Cardiac fibroblast (primary cell): ENCODE results near the gene SFXN5.

Experiments used
- DNase-seq, 2 donors: peaks; one replicate each; pipeline versions ENCODE4 v3.0.0 to v3.0.0-alpha.2; 2010; ENCODE audit warnings: low read depth in 2 of 2
- H3K4me3 ChIP-seq, 2 donors: replicated peaks in 1 of 2; 1 replicate in 1 of 2; 2 replicates in 1 of 2; pipeline ENCODE4 v1.5.1; 2011; ENCODE audit warnings: low read depth in 2 of 2, low read length in 2 of 2, mild to moderate bottlenecking in 2 of 2, moderate library complexity in 1 of 2
- TF ChIP-seq, protein P1 (sequence below): IDR thresholded peaks from one replicate; pipeline ENCODE4 v1.5.1; 2011; ENCODE audit warnings: low read depth, mild to moderate bottlenecking, low read length, inconsistent platforms

The SFXN5 gene

DNA sequence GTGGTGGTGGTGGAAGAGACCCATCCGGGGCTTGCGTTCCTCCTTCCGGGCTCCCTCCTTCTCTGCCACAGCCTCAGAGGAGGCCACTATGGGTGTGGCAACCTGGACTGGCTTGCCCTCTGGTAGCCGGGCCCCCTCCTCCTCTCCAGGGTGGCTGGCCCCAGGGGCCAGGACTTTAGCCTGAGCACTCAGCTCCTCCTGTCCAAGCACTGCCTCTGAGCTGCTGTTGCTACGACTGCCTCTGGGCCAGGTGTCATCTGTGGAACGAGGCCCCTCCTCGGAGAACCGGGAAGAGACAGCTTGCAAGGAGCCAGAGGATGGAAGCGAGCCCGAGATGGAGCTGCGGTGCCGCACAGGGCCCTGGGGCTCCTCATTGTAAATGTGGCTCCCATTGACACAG is 16.7 kb upstream of the SFXN5 start:
- H3K4me3 ChIP-seq = no peak overlapping the region
- DNase-seq = no peak
- TF ChIP-seq, protein P1, sequence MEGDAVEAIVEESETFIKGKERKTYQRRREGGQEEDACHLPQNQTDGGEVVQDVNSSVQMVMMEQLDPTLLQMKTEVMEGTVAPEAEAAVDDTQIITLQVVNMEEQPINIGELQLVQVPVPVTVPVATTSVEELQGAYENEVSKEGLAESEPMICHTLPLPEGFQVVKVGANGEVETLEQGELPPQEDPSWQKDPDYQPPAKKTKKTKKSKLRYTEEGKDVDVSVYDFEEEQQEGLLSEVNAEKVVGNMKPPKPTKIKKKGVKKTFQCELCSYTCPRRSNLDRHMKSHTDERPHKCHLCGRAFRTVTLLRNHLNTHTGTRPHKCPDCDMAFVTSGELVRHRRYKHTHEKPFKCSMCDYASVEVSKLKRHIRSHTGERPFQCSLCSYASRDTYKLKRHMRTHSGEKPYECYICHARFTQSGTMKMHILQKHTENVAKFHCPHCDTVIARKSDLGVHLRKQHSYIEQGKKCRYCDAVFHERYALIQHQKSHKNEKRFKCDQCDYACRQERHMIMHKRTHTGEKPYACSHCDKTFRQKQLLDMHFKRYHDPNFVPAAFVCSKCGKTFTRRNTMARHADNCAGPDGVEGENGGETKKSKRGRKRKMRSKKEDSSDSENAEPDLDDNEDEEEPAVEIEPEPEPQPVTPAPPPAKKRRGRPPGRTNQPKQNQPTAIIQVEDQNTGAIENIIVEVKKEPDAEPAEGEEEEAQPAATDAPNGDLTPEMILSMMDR = no peak

DNA sequence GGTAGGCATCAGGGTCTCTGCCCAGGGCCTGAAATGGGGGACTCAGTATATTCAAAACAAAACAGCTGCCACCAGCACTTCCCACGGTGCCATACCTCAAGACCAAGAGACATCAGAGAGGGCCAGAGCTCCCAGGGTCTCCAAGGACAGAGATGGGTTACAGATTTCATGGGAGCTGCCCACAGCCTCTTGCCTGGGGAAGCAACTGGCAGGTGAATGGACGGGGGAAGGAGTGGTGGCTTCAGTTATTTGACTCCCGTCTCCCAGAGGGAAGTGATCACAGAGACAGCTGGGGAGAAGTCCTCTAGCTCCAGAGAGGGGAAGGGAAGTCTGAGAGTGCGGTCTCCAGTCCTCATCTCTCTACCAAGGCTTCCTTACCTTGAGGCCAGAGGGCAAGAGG is 15.8 kb upstream of the SFXN5 start:
- no peak for DNase-seq
- H3K4me3 ChIP-seq = no peak overlapping the region
- TF ChIP-seq, protein P1 = no peak

DNA sequence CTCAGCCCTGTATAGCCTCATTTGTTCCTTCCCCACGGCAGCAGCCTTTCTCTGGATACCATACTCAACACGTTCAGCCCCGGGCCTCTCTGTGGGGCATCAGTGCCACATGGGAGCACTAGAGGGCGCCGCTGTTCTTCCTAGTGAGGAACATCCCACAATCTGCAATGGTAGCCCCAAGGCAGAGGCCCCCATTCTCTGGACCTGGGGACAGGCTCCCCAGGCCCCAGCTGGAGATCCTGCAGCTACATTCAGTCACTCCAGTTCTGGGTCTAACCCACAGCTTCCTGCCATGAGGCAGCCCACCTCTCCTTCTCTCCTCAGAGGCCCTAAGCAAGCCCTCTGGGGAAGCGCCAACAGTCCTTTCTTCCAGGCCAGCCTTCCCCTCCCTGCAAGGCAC is 14.2 kb upstream of the SFXN5 start:
- DNase-seq = peak; percentile 78 to 79
- no peak overlapping the region for H3K4me3 ChIP-seq
- TF ChIP-seq, protein P1 = peak; percentile 95

DNA sequence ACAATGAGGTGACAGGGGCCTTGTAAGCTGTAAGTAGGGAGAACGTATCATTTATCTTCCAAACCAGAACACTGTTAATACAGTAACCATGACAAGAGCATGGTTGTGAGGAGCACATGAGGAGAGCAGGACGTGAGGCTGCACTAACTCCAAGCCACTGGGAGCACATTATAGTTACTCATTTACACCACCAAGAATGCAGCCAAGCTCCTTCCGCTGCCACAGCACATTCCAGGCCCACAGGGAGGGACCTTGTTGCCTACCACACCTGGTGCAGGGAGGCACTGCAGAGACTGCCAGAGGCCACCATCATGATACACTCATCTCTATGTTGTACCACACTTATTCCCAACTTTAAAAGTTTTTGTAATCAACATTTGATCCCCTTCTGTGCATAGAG is 13.5 kb upstream of the SFXN5 start:
- TF ChIP-seq, protein P1 = no peak
- no peak for DNase-seq
- H3K4me3 ChIP-seq = no peak overlapping the region

DNA sequence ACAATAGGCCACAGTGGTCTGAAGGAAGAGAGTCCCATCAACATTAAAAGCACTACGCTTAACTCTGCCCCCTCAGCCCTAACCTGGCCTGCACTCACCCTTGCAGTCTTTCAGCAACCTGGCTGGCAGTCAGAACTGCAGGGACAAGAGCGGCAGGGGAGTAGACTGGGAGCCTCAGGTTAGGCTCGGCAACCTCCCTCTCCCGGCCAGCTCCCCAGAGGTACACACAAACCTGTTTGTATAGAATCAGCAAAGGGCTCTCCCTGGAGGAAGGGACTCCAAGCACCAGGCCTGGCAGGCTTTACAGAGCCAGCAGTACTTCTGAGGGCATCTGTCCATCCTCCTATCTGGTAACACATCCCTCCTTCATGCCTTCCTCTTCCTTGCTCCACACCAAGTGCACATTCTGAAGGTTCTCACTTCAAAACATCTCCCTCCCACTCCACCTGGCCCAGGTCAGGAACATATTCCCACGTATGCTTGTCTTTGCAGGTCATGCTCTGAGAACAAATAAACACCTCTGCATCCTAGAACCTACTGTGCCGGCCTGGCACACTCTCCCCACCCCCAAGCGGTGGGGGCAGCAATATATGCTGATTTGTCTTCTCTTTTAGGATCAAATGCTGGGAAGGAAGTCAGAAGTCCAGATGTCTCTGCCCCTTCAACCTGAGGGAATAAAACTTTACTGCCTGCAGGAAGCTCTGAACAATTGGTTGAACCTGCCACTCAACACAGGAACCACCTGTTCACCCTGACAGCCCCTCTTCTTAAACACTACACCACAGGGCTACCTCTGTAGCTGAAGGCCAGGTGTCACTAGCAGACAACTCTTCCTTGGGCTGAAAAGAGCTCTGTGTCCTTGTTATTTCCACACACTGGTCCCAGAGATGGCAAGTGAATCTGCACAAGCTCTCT is 12.6 kb upstream of the SFXN5 start:
- TF ChIP-seq, protein P1 = no peak
- DNase-seq = no peak
- no peak overlapping the region for H3K4me3 ChIP-seq

DNA sequence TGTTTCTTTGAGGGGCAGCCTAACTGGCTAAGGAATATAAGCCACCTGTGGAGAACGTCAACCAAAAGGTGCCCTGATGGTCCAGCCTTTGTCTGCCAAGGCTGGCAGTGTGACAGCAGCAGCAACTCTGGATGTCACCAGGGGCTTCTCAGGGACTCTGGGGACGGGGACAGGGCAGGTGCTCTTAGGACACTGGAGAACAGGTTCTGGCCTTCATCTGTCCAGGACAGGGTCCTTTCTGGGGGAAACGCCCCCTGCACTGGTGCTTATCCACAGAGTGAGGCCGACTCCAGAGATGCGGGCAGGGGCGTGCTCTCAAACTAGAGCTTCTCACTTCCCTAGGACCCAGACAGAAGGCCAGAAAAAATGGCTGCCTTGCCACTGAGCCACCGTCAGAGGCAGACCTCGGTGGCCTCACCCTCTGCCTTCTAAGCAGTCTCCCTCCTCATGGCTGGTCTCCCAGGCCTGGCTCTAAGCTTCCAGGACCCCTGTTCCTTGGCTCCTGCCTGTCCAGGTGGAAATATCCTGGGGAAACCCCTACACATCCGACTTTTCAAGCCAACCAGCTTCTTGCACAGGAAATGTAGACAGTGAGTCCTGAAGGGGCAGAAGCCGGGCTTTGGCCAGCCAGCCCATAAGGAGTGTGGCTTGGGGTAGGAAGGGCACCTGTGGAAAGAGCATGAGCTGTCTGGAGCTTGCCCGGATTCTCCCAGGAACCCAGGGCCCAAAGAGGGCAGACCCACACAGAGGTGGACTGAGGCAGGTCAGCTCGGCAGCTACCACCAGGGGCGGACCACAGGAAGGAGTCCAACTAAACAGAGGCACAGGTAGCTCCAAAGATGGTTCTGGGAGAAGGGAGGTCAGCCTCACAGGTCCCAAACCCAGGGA is 11.3 kb upstream of the SFXN5 start:
- no peak for DNase-seq
- no peak overlapping the region for H3K4me3 ChIP-seq
- TF ChIP-seq, protein P1 = no peak
